ENCODE results near the gene CRYBG1.

DNA sequence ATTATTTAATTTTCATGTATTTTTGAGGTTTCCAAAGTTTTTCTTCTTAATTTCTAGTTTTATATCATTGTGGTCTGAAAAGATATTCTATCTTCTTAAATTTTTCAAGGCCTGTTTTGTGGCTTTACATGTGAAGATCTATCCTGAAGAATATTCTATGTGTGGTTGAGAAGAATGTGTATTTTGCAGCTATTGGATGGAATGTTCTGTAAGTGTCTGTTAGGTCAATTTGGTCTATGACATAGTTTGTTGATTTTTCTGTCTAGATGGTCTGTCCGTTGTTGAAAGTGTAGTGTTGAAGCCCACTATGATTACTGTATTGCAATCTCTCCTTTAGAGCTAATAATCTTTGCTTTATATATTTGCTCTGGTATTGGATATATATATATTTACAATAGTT lies 125.7 kb downstream of the CRYBG1 start:
- TF ChIP-seq, protein P1, sequence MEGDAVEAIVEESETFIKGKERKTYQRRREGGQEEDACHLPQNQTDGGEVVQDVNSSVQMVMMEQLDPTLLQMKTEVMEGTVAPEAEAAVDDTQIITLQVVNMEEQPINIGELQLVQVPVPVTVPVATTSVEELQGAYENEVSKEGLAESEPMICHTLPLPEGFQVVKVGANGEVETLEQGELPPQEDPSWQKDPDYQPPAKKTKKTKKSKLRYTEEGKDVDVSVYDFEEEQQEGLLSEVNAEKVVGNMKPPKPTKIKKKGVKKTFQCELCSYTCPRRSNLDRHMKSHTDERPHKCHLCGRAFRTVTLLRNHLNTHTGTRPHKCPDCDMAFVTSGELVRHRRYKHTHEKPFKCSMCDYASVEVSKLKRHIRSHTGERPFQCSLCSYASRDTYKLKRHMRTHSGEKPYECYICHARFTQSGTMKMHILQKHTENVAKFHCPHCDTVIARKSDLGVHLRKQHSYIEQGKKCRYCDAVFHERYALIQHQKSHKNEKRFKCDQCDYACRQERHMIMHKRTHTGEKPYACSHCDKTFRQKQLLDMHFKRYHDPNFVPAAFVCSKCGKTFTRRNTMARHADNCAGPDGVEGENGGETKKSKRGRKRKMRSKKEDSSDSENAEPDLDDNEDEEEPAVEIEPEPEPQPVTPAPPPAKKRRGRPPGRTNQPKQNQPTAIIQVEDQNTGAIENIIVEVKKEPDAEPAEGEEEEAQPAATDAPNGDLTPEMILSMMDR (IDR thresholded peaks at IDR 0.05; ENCODE audit: low read length) = no peak
- no peak for TF ChIP-seq EZH2 (optimal IDR thresholded peaks at IDR 0.05; ENCODE audit: low read depth, low read length)
- TF ChIP-seq EZH2phosphoT487 (IDR thresholded peaks at IDR 0.05; ENCODE audit: low read length) = no peak
